HepG2 (cell line): Measurements from ENCODE around the gene DNAJA3. TPM values are rescaled to one million over a fixed set of nuclear protein-coding genes. Genes with fewer than 3 reads are reported as not detected.
A peak's percentile ranks its signal among the peaks of the same experiment; 100 is the strongest.

Experiments used
- ATF7 ChIP-seq, 2 experiments: fragments of 450-650 bp in 1 of 2; sonication (generic) in 1 of 2; formaldehyde crosslinking in 1 of 2; IDR thresholded peaks; 2 replicates each; pipeline versions ENCODE4 v1.4.0 to v1.6.1; 2016 to 2020; ENCODE audit warnings: antibody characterized with exemption in 1 of 2, mild to moderate bottlenecking in 1 of 2, missing genetic modification reagents in 1 of 2
- ISL2 ChIP-seq: sonication (generic); formaldehyde crosslinking; IDR thresholded peaks from 2 replicates; pipeline ENCODE4 v1.5.0; 2020; ENCODE audit warnings: missing genetic modification reagents
- KAT8 ChIP-seq: IDR thresholded peaks from 2 replicates; pipeline ENCODE4 v1.6.1; 2016; ENCODE audit warnings: missing genetic modification reagents, missing compliant biosample characterization
- KLF11 ChIP-seq: IDR thresholded peaks from 2 replicates; pipeline ENCODE4 v1.6.1; 2016; ENCODE audit warnings: missing compliant biosample characterization
- PHF21A ChIP-seq: sonication (generic); formaldehyde crosslinking; IDR thresholded peaks from 2 replicates; pipeline ENCODE4 v1.5.0; 2020; ENCODE audit warnings: mild to moderate bottlenecking, missing genetic modification reagents
- PPARG ChIP-seq: conservative IDR thresholded peaks from 2 replicates; pipeline ENCODE4 v1.6.1; 2016; ENCODE audit warnings: missing biosample characterization, missing genetic modification reagents
- RBM22 ChIP-seq: fragments of 200-400 bp; formaldehyde crosslinking; optimal IDR thresholded peaks from 2 replicates; pipeline ENCODE3; 2017; ENCODE audit warnings: mild to moderate bottlenecking, low read length, moderate library complexity
- REXO4 ChIP-seq: sonication (generic); formaldehyde crosslinking; IDR thresholded peaks from 2 replicates; pipeline ENCODE4 v1.8.0; 2022; ENCODE audit warnings: missing genetic modification reagents, mild to moderate bottlenecking, borderline replicate concordance
- TBP ChIP-seq: sonication (generic); formaldehyde crosslinking; IDR thresholded peaks from 2 replicates; pipeline ENCODE4 v1.5.0; 2020; ENCODE audit warnings: missing genetic modification reagents
- XRCC5 ChIP-seq: fragments of 200-400 bp; formaldehyde crosslinking; optimal IDR thresholded peaks from 2 replicates; pipeline ENCODE3; 2017; ENCODE audit warnings: mild to moderate bottlenecking, low read length
- ZEB1 ChIP-seq: IDR thresholded peaks from 2 replicates; pipeline ENCODE4 v1.6.1; 2012; ENCODE audit warnings: mild to moderate bottlenecking, low read depth, inconsistent platforms; ENCODE audit not compliant: insufficient replicate concordance
- ZFY ChIP-seq: sonication (generic); formaldehyde crosslinking; IDR thresholded peaks from 2 replicates; pipeline ENCODE4 v1.4.0; 2020; ENCODE audit warnings: missing genetic modification reagents
- ZMYM4 ChIP-seq: sonication (generic); formaldehyde crosslinking; IDR thresholded peaks from 2 replicates; pipeline ENCODE4 v1.8.1; 2023; ENCODE audit warnings: mild to moderate bottlenecking, missing genetic modification reagents
- ZNF431 ChIP-seq: sonication (generic); formaldehyde crosslinking; IDR thresholded peaks from 2 replicates; pipeline ENCODE4 v1.9.0; 2022; ENCODE audit warnings: missing genetic modification reagents, low read depth, mild to moderate bottlenecking, borderline replicate concordance
- ZNF44 ChIP-seq: sonication (generic); formaldehyde crosslinking; IDR thresholded peaks from 2 replicates; pipeline ENCODE4 v1.5.1; 2020; ENCODE audit warnings: mild to moderate bottlenecking, missing genetic modification reagents
- polyA plus RNA-seq, 8 experiments: library from polyadenylated mRNA; depleted of rRNA in 3 of 8; stranded (reverse) in 7 of 8; unstranded in 1 of 8; fragments of >200 nt; fragmentation: Illumina TruSeq in 4 of 8; extraction: Trizol in 4 of 8; gene quantifications; 2 replicates each; pipeline versions ENCODE4 v1.2.1 to v1.2.3, GENCODE V29; 2011 to 2016; ENCODE audit warnings: low read depth in 4 of 8, missing spikeins in 1 of 8, mixed read lengths in 1 of 8; ENCODE audit not compliant: insufficient read depth in 1 of 8
- total RNA-seq, 5 experiments: library from RNA; depleted of rRNA; stranded (reverse); fragments of >200 nt; fragmentation: Illumina TruSeq; extraction: Trizol; gene quantifications; 2 replicates each; pipeline ENCODE4 v1.2.3, GENCODE V29; 2016; ENCODE audit warnings: low read depth in 1 of 5
- TF ChIP-seq, protein P1 (sequence below): IDR thresholded peaks from 2 replicates; pipeline ENCODE4 v1.6.1; 2016; ENCODE audit warnings: low read depth, control low read depth
- TF ChIP-seq, protein P2 (sequence below): sonication (generic); formaldehyde crosslinking; IDR thresholded peaks from 2 replicates; pipeline ENCODE4 v1.9.0; 2022; ENCODE audit warnings: low read depth, missing genetic modification reagents
- TF ChIP-seq, protein P3 (sequence below): sonication (generic); formaldehyde crosslinking; IDR thresholded peaks from 2 replicates; pipeline ENCODE4 v1.4.0; 2020; ENCODE audit warnings: missing genetic modification reagents, borderline replicate concordance
- TF ChIP-seq, protein P4 (sequence below): sonication (generic); formaldehyde crosslinking; IDR thresholded peaks from 2 replicates; pipeline ENCODE4 v1.4.0; 2020; ENCODE audit warnings: missing genetic modification reagents, mild to moderate bottlenecking, borderline replicate concordance
- TF ChIP-seq, protein P5 (sequence below): IDR thresholded peaks from 2 replicates; pipeline ENCODE4 v1.6.1; 2016; ENCODE audit warnings: mild to moderate bottlenecking

Gene DNAJA3
- total and polyA plus RNA-seq, 2 of the 13 experiments (the other 11 are each of a cell fraction or from before 2014, with no cell fraction given) = 77.0 to 83.3 TPM

DNA sequence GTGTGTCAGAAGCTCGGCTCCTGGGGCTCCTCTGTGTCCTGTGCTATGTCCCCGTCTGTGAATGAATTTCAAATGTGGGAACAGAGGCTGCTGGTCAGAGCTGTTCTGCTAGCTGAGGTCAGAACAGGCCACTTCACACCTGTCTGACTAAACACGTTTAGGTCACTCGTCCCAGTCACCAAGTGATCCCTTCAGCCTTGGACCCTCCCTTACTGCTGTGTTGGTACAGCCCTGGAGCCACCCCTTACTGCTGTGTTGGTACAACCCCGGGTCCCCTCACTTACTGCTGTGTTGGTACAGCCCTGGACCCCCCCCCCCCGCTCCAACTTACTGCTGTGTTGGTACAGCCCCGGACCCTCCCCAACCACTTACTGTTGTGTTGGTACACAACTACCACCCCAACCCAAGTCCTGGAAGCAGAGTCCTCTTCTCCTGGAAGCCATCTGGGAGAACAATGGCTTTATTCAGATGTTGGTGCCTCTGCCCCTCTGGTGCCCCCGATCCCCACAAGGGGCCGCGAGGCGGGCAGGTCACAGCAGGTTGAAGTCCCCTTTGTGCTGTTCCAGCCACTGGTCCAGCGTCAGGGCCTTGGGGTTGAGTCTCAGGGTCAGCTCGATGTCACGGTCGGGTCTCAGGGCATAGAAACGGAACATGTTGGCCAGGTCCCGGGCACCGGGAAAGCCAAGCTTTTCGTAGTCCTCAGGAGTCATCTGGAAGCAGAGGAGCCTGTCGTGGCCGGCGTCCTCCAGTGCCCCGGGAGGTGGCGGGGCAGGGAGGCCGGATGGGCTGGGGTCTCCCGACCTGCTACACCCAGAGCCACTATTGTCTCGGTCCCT lies 35.8 kb downstream of the DNAJA3 start (continued):
- TF ChIP-seq, protein P1, sequence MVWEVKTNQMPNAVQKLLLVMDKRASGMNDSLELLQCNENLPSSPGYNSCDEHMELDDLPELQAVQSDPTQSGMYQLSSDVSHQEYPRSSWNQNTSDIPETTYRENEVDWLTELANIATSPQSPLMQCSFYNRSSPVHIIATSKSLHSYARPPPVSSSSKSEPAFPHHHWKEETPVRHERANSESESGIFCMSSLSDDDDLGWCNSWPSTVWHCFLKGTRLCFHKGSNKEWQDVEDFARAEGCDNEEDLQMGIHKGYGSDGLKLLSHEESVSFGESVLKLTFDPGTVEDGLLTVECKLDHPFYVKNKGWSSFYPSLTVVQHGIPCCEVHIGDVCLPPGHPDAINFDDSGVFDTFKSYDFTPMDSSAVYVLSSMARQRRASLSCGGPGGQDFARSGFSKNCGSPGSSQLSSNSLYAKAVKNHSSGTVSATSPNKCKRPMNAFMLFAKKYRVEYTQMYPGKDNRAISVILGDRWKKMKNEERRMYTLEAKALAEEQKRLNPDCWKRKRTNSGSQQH (CRISPR knock-in tag) = peak; percentile 82; the same call in 1 of the 2 replicates
- TF ChIP-seq ZNF431 (CRISPR knock-in tag) = peak; percentile 70; the same call in 1 of the 2 replicates
- peak; percentile 31; the same call in 1 of the 2 replicates for TF ChIP-seq ISL2
- peak; percentile 95 for TF ChIP-seq PHF21A (CRISPR knock-in tag)
- peak; percentile 64 for TF ChIP-seq ZFY
- TF ChIP-seq, protein P2, sequence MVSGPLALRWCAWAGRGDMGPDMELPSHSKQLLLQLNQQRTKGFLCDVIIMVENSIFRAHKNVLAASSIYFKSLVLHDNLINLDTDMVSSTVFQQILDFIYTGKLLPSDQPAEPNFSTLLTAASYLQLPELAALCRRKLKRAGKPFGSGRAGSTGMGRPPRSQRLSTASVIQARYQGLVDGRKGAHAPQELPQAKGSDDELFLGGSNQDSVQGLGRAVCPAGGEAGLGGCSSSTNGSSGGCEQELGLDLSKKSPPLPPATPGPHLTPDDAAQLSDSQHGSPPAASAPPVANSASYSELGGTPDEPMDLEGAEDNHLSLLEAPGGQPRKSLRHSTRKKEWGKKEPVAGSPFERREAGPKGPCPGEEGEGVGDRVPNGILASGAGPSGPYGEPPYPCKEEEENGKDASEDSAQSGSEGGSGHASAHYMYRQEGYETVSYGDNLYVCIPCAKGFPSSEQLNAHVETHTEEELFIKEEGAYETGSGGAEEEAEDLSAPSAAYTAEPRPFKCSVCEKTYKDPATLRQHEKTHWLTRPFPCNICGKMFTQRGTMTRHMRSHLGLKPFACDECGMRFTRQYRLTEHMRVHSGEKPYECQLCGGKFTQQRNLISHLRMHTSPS (CRISPR knock-in tag) = peak; percentile 93
- peak; percentile 82 for TF ChIP-seq XRCC5
- TF ChIP-seq PPARG (CRISPR knock-in tag) = peak; percentile 25; the same call in 1 of the 2 replicates
- no peak for TF ChIP-seq ZEB1
- TF ChIP-seq, protein P3, sequence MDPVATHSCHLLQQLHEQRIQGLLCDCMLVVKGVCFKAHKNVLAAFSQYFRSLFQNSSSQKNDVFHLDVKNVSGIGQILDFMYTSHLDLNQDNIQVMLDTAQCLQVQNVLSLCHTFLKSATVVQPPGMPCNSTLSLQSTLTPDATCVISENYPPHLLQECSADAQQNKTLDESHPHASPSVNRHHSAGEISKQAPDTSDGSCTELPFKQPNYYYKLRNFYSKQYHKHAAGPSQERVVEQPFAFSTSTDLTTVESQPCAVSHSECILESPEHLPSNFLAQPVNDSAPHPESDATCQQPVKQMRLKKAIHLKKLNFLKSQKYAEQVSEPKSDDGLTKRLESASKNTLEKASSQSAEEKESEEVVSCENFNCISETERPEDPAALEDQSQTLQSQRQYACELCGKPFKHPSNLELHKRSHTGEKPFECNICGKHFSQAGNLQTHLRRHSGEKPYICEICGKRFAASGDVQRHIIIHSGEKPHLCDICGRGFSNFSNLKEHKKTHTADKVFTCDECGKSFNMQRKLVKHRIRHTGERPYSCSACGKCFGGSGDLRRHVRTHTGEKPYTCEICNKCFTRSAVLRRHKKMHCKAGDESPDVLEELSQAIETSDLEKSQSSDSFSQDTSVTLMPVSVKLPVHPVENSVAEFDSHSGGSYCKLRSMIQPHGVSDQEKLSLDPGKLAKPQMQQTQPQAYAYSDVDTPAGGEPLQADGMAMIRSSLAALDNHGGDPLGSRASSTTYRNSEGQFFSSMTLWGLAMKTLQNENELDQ = no peak
- peak; percentile 54 for TF ChIP-seq RBM22
- no peak for TF ChIP-seq REXO4 (CRISPR knock-in tag)
- peak; percentile 69; the same call in 1 of the 2 replicates for TF ChIP-seq ZMYM4 (CRISPR knock-in tag)
- TF ChIP-seq KAT8 (CRISPR knock-in tag) = peak; percentile 56; the same call in 1 of the 2 replicates
- peak; percentile 82 for TF ChIP-seq ATF7 (IDR thresholded peaks at IDR 0.05)
- TF ChIP-seq ATF7 (CRISPR knock-in tag; IDR thresholded peaks at IDR 0.05) = peak; percentile 52; the same call in 1 of the 2 replicates
- no peak for TF ChIP-seq TBP (CRISPR knock-in tag)
- TF ChIP-seq KLF11 (CRISPR knock-in tag) = peak; percentile 62; the same call in 1 of the 2 replicates
- TF ChIP-seq, protein P4, sequence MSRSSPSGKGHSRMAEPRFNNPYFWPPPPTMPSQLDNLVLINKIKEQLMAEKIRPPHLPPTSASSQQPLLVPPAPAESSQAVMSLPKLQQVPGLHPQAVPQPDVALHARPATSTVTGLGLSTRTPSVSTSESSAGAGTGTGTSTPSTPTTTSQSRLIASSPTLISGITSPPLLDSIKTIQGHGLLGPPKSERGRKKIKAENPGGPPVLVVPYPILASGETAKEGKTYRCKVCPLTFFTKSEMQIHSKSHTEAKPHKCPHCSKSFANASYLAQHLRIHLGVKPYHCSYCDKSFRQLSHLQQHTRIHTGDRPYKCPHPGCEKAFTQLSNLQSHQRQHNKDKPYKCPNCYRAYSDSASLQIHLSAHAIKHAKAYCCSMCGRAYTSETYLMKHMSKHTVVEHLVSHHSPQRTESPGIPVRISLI = peak; percentile 55; the same call in 1 of the 2 replicates
- TF ChIP-seq ZNF44 (CRISPR knock-in tag) = 0 out of 2 replicates have a peak, but pooled peaks have one; percentile 39
- TF ChIP-seq, protein P5, sequence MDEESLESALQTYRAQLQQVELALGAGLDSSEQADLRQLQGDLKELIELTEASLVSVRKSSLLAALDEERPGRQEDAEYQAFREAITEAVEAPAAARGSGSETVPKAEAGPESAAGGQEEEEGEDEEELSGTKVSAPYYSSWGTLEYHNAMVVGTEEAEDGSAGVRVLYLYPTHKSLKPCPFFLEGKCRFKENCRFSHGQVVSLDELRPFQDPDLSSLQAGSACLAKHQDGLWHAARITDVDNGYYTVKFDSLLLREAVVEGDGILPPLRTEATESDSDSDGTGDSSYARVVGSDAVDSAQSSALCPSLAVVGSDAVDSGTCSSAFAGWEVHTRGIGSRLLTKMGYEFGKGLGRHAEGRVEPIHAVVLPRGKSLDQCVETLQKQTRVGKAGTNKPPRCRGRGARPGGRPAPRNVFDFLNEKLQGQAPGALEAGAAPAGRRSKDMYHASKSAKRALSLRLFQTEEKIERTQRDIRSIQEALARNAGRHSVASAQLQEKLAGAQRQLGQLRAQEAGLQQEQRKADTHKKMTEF (CRISPR knock-in tag) = peak; percentile 87
